Head of caudate nucleus (tissue), 42 donors: ENCODE data around the gene SERPINF2.
A peak's percentile ranks its signal among the peaks of the same experiment; 100 is the strongest.
"Not testable (repeated sequence)": the region's sequence is repeated elsewhere in the genome, so short reads cannot be mapped to it uniquely, and the experiment has no call there.

Experiments
- DNase-seq, 42 donors: peaks; one replicate each; pipeline versions ENCODE4 v3.0.0 to v3.0.0-alpha.2; 2020 to 2021; ENCODE audit warnings: mixed read lengths in 7 of 42
- intact Hi-C: fragments of 100-400 bp; cut with DNase I; formaldehyde crosslinking; loops from one replicate; pipeline ENCODE4 v1.15.0; 2022

SERPINF2 gene

GRCh38 chr17:1774390-1775176 lies 31.9 kb downstream of the SERPINF2 start:
- intact Hi-C loops, result loop anchor here (5.0 kb wide), 1 partner anchor 37 kb away; no protein-coding TSS in a partner anchor
- no peak for DNase-seq

DNA sequence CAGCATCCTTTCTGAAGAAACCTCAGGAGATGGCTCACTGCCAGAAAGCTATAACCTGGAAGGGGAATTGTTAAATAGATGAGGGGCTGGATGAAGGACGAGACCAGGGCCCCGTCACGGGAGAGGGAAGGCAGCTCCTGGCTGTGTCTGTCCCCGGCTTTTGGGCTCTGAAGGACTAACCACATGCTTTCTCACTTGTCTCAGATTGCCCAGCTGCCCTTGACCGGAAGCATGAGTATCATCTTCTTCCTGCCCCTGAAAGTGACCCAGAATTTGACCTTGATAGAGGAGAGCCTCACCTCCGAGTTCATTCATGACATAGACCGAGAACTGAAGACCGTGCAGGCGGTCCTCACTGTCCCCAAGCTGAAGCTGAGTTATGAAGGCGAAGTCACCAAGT lies 33.7 kb downstream of the SERPINF2 start:
- no peak for DNase-seq
- intact Hi-C loops, result loop anchor here (5.0 kb wide), 1 partner anchor 39 kb away; no protein-coding TSS in a partner anchor

DNA sequence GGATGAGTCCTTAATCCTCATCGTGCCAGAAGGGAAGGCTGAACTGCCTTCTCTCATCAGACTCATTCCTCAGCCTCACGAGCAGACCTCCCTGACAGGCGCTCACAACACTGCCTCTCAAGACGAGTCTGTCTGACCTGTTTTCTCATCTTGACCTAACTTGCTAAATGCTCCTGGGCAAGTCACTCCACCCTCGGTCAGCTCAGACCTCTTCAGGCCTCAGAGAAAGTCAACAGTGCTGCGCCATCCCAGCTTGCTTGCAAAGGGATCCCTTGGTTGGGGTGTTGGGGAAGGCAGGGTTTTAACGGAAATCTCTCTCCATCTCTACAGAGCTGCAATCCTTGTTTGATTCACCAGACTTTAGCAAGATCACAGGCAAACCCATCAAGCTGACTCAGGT lies 34.2 kb downstream of the SERPINF2 start:
- DNase-seq, result no peak
- intact Hi-C loops, result loop anchor here (5.0 kb wide), 1 partner anchor 40 kb away; no protein-coding TSS in a partner anchor

- intact Hi-C loops, result loop anchor here (5.0 kb wide), 1 partner anchor 42 kb away; no protein-coding TSS in a partner anchor
- DNase-seq, result no peak
These were observed 37.0 kb downstream of the SERPINF2 start for GRCh38 chr17:1779571-1780131.

DNA sequence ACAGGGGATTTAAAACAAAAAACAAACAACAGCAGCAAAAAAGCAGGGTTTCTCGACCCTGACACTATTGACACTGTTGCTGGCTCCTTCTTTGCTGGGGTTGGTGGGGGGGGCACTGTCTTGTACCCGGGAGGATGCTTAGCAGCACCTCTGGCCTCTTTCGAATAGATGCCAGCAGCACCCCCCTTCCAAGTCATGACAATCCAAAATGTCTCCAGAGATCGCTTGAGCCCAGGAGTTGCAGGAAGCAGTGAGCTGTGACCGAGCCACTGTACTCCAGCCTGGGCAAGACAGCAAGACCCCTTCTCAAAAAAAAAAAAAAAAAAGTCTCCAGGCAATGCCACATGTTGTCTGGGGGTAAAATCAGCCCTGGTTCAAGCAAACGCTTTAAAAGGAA lies 39.5 kb downstream of the SERPINF2 start:
- DNase-seq, result no peak
- intact Hi-C loops, result no loop called here

- intact Hi-C loops, result no loop called here
- no peak for DNase-seq
These were observed 40.6 kb downstream of the SERPINF2 start for GRCh38 chr17:1783271-1783670.

- intact Hi-C loops, result no loop called here
- DNase-seq, result peak in 11 of 42 donors; percentile 6 to 66 (median 32)
These were observed 41.4 kb downstream of the SERPINF2 start for GRCh38 chr17:1783834-1784611.

DNA sequence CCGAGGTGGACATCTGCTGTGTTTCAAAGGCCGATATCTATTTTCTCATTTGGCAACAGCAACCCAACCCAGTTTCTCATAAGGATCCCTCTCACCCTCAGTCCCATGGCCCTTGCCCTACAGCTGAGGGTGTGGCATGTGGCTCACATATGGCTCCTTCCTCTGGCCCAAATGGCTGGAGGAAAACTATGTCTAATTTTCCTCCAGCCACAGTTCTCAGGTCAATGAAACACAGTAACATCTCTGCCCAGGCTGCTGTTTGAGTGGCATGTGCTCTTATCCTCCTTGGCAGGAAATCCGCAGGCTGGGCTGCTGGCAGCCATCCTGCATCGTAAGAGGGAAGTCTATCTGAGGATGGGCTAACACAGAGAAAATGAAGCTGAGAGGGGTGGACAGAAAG lies 43.3 kb downstream of the SERPINF2 start:
- DNase-seq, result peak in 7 of 42 donors; percentile 31 to 51 (median 38)
- intact Hi-C loops, result no loop called here

DNA sequence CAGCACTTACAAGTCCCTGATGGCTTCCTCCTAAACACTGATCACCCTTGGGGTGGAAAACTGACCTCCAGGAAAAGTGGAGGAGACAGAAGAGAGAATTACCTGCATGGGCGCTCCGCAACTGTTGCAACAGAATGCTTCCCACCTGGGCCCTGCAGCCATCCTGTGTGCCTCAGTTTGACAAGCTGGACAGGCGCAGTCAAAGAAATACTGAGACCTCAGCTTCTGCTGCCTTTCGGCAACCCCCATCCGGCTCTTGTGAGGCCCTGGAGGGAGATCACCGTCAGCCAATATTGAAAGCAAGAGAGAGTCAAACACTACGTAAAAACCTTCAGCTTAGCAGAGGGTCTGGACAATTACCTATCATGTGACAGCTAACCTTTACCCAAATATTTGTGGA lies 44.0 kb downstream of the SERPINF2 start:
- DNase-seq, result no peak
- intact Hi-C loops, result no loop called here

- intact Hi-C loops, result no loop called here
- no peak for DNase-seq
These were observed 44.7 kb downstream of the SERPINF2 start for GRCh38 chr17:1787301-1787902.

GRCh38 chr17:1789936-1790335 lies 47.3 kb downstream of the SERPINF2 start:
- intact Hi-C loops, result no loop called here
- no peak for DNase-seq

GRCh38 chr17:1792495-1793446 lies 50.1 kb downstream of the SERPINF2 start:
- DNase-seq, result no peak
- intact Hi-C loops, result no loop called here

GRCh38 chr17:1793447-1793806 lies 50.8 kb downstream of the SERPINF2 start:
- no peak for DNase-seq
- intact Hi-C loops, result no loop called here

DNA sequence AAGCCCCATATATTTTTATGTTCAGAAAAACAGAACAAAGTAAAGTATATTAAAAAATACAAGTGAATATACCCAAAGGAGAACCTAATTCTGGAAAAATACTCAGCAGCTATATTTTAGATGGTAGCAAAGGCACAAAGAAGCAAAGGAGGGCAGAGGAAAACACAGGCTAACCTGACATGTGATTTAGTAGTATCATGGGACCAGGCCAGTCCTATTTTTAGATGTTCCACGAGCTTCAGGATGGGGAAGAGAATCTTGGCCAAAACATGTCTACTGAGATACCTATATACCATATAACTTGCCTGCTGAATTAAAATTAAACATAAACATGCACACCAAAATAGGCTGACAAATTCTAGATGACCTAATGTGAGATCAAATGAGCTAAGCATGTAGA lies 54.1 kb downstream of the SERPINF2 start:
- peak in 8 of 42 donors; percentile 3 to 47 (median 32) for DNase-seq
- intact Hi-C loops, result no loop called here

GRCh38 chr17:1797323-1797722 lies 54.7 kb downstream of the SERPINF2 start:
- intact Hi-C loops, result no loop called here
- peak in 6 of 42 donors; percentile 11 to 53 (median 24) for DNase-seq

GRCh38 chr17:1797846-1798245 lies 55.2 kb downstream of the SERPINF2 start:
- DNase-seq, intact Hi-C loops: not testable (repeated sequence)

GRCh38 chr17:1800240-1800639 lies 57.6 kb downstream of the SERPINF2 start:
- no peak for DNase-seq
- intact Hi-C loops, result no loop called here

DNA sequence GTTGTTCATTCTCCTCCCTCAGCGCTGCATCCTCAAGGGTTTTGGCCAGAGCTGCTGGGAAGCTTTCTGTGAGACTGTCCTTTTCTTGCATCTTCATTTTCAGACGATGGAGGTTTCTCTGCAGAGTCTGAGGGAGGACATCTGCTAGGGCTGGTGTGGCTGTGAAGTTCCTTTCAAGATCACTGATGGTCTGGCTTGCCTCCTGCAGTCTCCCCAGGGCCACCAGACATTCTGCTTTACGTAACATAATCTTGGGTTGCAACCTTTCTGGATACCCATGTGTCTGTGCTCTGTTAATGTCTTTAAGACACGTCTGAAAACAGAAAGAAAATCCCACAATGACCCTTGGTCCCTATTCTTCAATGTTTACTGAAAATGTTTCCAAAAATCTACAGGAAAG lies 58.0 kb downstream of the SERPINF2 start:
- intact Hi-C loops, result no loop called here
- no peak for DNase-seq
